Left ventricle myocardium inferior (tissue), 1 donor: ENCODE data around the gene TTC6. TPM values are rescaled to one million over a fixed set of nuclear protein-coding genes. Genes with fewer than 3 reads are reported as not detected.

Experiments
- DNase-seq: peaks from one replicate; pipeline ENCODE4 v3.0.0-alpha.2; 2020
- H3K27ac ChIP-seq: fragments of 200-600 bp; replicated peaks from 2 replicates; pipeline ENCODE4 v1.8.0; 2021
- H3K27me3 ChIP-seq: fragments of 200-600 bp; 2 replicates; pipeline ENCODE4 v1.8.0; 2021; ENCODE audit warnings: low read depth
- H3K36me3 ChIP-seq: fragments of 200-600 bp; 2 replicates; pipeline ENCODE4 v1.8.0; 2021
- H3K4me1 ChIP-seq: fragments of 200-600 bp; 2 replicates; pipeline ENCODE4 v1.8.0; 2021
- H3K4me3 ChIP-seq: fragments of 200-600 bp; 2 replicates; pipeline ENCODE4 v1.8.0; 2021; ENCODE audit warnings: mild to moderate bottlenecking, moderate library complexity
- H3K9me3 ChIP-seq: fragments of 200-600 bp; replicated peaks from 2 replicates; pipeline ENCODE4 v1.8.0; 2021
- CTCF ChIP-seq: fragments of 200-600 bp; IDR thresholded peaks from 2 replicates; pipeline ENCODE4 v1.8.0; 2021; ENCODE audit warnings: antibody characterized with exemption, mild to moderate bottlenecking, borderline replicate concordance
- intact Hi-C: fragments of 100-400 bp; cut with micrococcal nuclease; formaldehyde crosslinking; loops from one replicate; pipeline ENCODE4 v1.11.0; 2022
- total RNA-seq: library from RNA; stranded (reverse); fragmentation: NEBNext Ultra II Directional; extraction: Animal tissue kit (Norgen Biotek cat#: 25700); gene quantifications from one replicate; pipeline ENCODE4 v1.2.1, GENCODE V29; 2021
- donor health status: DM: no; HTN: yes; CAD: no; lungs with severe emphysema.

TTC6 gene
- total RNA-seq, 1 donor from 2014 or later = not detected

- intact Hi-C loops = no loop called here
- H3K27me3 ChIP-seq = peaks cover 69% of the 10 kb centered on the region
- H3K4me3 ChIP-seq = no peak overlapping the region
- DNase-seq = no peak
- no peaks in the 10 kb centered on the region for H3K36me3 ChIP-seq
- H3K4me1 ChIP-seq = peaks cover 9% of the 10 kb centered on the region
- H3K9me3 ChIP-seq = peaks cover 29% of the 10 kb centered on the region
- H3K27ac ChIP-seq = no peak overlapping the region
- TF ChIP-seq CTCF = no peak
Measured at GRCh38 chr14:37620856-37621255, 25.4 kb downstream of the TTC6 start.

- Histone ChIP-seq H3K4me1 (peaks cover 9% of the 10 kb centered on the region), H3K27me3 (peaks cover 72% of the 10 kb centered on the region), H3K36me3 (no peaks in the 10 kb centered on the region), H3K4me3 (peak overlapping the region; percentile 43), H3K9me3 (peaks cover 15% of the 10 kb centered on the region), H3K27ac (no peak overlapping the region)
- DNase-seq = no peak
- intact Hi-C loops = no loop called here
- TF ChIP-seq CTCF = no peak
Measured at GRCh38 chr14:37622231-37622923, 26.9 kb downstream of the TTC6 start.

- Histone ChIP-seq H3K4me1 (peaks cover 9% of the 10 kb centered on the region), H3K4me3 (no peak overlapping the region), H3K9me3 (peaks cover 20% of the 10 kb centered on the region), H3K27me3 (peaks cover 77% of the 10 kb centered on the region), H3K36me3 (no peaks in the 10 kb centered on the region), H3K27ac (no peak overlapping the region)
- intact Hi-C loops = no loop called here
- TF ChIP-seq CTCF = no peak
- no peak for DNase-seq
Measured at GRCh38 chr14:37623426-37623951, 28.1 kb downstream of the TTC6 start.

- H3K36me3 ChIP-seq = no peaks in the 10 kb centered on the region
- TF ChIP-seq CTCF = no peak
- H3K4me3 ChIP-seq = no peak overlapping the region
- intact Hi-C loops = no loop called here
- peaks cover 20% of the 10 kb centered on the region for H3K9me3 ChIP-seq
- H3K4me1 ChIP-seq = peaks cover 9% of the 10 kb centered on the region
- peaks cover 77% of the 10 kb centered on the region for H3K27me3 ChIP-seq
- DNase-seq = no peak
- H3K27ac ChIP-seq = no peak overlapping the region
Measured at GRCh38 chr14:37623971-37624370, 28.5 kb downstream of the TTC6 start.

- intact Hi-C loops = no loop called here
- Histone ChIP-seq H3K4me1 (peaks cover 9% of the 10 kb centered on the region), H3K27ac (no peak overlapping the region), H3K36me3 (no peaks in the 10 kb centered on the region), H3K4me3 (no peak overlapping the region), H3K27me3 (peaks cover 57% of the 10 kb centered on the region), H3K9me3 (peaks cover 32% of the 10 kb centered on the region)
- DNase-seq = no peak
- no peak for TF ChIP-seq CTCF
Measured at GRCh38 chr14:37625597-37626595, 30.5 kb downstream of the TTC6 start.
